T-helper 17 cell (primary cell): ENCODE measurements around the gene GPC5. TPM values are rescaled to one million over a fixed set of nuclear protein-coding genes. Genes with fewer than 3 reads are reported as not detected.
"Not testable (repeated sequence)": the region's sequence is repeated elsewhere in the genome, so short reads cannot be mapped to it uniquely, and the experiment has no call there.

Experiments
- ATAC-seq: fragments of 150-1000 bp; cut with Tn5 transposase; 2 replicates; pipeline ENCODE4 v1.10.0; 2021; ENCODE audit warnings: mild to moderate bottlenecking, moderate library complexity
- DNase-seq, 3 donors: peaks; one replicate each; pipeline versions ENCODE4 v3.0.0 to v3.0.0-alpha.2; 2020 to 2021
- H3K9me3 ChIP-seq: one replicate; pipeline ENCODE4 v1.7.0; 2013; ENCODE audit warnings: low read length, mild to moderate bottlenecking; ENCODE audit not compliant: control insufficient read depth, poor library complexity, severe bottlenecking
- H3K27ac Mint-ChIP-seq: one replicate; pipeline ENCODE4 v1.8.0; 2022; ENCODE audit warnings: mild to moderate bottlenecking, moderate library complexity, mixed read lengths
- H3K27me3 Mint-ChIP-seq: one replicate; pipeline ENCODE4 v1.8.0; 2022; ENCODE audit warnings: mixed read lengths
- H3K36me3 Mint-ChIP-seq: one replicate; pipeline ENCODE4 v1.8.0; 2022; ENCODE audit warnings: low read depth, mixed read lengths
- H3K4me1 Mint-ChIP-seq: one replicate; pipeline ENCODE4 v1.8.0; 2022; ENCODE audit warnings: mild to moderate bottlenecking, mixed read lengths
- H3K4me3 Mint-ChIP-seq: one replicate; pipeline ENCODE4 v1.8.0; 2022; ENCODE audit warnings: mild to moderate bottlenecking, moderate library complexity, mixed read lengths
- total RNA-seq, 4 donors: library from RNA in 2 of 4; stranded (reverse) in 2 of 4; gene quantifications; one replicate each; pipeline ENCODE4 v1.2.3 and lab custom pipeline; 2022 to 2026

The GPC5 gene
- total RNA-seq (1 to 10 TPM in 1 of 2 donors, not detected in 1; 1.1 TPM), total RNA-seq (lab: John Stamatoyannopoulos, UW) (0 to 0.23 reads per million in 2 donors)

DNA sequence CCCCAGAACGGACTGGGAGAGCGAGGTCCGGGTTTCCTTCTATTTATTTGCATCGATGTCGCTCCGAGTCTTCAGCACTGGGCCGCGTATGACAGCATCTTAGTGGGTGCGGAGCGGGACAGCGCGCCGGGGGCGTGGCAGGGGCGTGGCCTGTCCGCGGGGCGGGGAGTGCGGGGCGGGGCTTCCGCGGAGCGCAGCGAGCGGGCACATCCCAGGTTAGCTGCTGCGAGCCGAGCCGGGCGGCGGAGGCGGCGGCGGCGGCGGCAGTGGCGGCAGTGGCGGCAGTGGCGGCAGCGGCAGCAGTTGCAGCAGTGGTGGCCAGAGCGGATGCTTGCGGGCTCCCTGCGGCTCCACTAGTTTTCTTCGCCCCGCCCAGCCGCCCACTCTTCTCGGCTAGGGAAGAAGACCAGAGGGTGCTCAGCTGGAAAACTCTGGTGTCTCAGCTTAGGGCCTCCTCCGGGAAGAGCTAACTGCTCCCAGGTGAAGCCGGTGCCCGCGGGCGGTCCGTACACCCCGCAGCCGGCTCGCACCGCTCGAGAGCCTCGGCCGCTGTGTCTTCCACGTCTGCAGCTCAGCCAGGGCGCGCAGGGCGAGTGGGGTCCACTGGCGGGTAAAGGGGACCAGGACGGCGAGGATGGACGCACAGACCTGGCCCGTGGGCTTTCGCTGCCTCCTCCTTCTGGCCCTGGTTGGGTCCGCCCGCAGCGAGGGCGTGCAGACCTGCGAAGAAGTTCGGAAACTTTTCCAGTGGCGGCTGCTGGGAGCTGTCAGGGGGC, at the start of gene GPC5:
TSS of gene GPC5 (plus strand) at position 209 of the 776 bp plus-strand sequence.
- no peaks in the 10 kb centered on the region for H3K36me3 Mint-ChIP-seq
- peak within 1 kb of the TSS; percentile 84 for H3K4me3 Mint-ChIP-seq
- H3K27me3 Mint-ChIP-seq: peaks cover 43% of the 10 kb centered on the region
- peaks cover 11% of the 10 kb centered on the region for H3K4me1 Mint-ChIP-seq
- peak; percentile 100 for ATAC-seq
- DNase-seq: peak; percentile 73 to 78 (median 78)
- no peak within 1 kb of the TSS for H3K27ac Mint-ChIP-seq
- H3K9me3 ChIP-seq: no peaks in the 10 kb centered on the region

DNA sequence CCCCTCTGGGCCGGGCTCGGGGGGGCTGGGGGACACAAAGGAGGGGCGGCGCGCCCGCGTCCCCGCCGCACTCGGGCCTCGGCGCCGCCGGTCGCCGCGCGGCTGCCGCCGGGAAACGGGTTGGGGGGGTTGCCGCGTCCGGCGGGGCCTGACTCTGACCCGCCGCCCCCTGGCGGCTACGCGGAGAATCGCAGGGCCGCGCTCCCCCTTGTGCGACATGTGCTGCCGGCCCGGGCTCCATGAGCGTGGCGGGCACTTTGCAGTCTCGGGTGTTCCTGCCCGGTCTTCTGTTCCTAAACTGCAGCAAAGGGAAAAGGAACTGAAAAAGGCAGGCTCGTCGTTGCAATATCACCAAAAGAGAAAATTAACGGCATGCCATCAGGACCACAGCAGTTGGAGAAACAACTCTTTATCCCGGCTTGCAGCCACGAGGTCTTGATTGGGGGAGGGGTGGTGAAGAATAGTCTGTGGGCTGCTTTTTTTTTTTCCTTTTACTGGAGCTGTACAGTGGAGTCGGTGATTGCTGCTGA, 49.5 kb upstream of the GPC5 start:
- H3K9me3 ChIP-seq: no peaks in the 10 kb centered on the region
- Mint-ChIP-seq H3K27ac (peak overlapping the region; percentile 79), H3K4me3 (peak overlapping the region; percentile 91), H3K4me1 (peaks cover 8% of the 10 kb centered on the region), H3K36me3 (no peaks in the 10 kb centered on the region), H3K27me3 (no peaks in the 10 kb centered on the region)
- ATAC-seq (peak; percentile 72), DNase-seq (peak; percentile 84 to 95 (median 87))

DNA sequence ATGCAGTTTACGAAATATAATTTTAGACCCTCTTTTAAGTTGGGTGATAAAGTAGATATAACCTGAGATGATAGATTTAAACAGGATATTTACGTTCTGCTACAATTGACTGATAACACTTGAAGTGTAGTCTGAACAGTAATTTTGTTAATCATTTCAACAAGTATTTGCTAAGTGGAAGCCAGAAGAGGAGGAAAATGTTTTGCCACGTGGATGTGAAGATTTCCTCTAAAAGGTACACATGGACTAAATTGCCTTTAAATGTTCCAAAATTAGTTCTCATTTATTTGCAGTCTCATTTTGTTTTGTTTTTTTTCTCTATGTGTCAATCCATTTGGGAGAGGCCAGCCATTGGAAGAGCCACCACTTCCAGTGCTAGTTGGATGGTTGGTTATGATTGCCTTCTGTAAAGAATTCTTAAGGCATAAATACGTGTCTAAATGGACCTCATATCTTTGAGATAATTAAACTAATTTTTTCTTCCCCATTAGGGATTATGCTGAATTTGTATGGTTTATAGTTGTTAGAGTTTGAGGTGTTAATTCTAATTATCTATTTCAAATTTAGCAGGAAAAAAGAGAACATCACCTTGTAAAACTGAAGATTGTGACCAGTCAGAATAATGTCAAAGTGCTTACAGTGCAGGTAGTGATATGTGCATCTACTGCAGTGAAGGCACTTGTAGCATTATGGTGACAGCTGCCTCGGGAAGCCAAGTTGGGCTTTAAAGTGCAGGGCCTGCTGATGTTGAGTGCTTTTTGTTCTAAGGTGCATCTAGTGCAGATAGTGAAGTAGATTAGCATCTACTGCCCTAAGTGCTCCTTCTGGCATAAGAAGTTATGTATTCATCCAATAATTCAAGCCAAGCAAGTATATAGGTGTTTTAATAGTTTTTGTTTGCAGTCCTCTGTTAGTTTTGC, 48.2 kb upstream of the GPC5 start:
- peaks cover 10% of the 10 kb centered on the region for H3K4me1 Mint-ChIP-seq
- H3K4me3 Mint-ChIP-seq: peak overlapping the region; percentile 15
- no peaks in the 10 kb centered on the region for H3K9me3 ChIP-seq
- DNase-seq (no peak), ATAC-seq (no peak)
- H3K36me3 Mint-ChIP-seq: no peaks in the 10 kb centered on the region
- H3K27ac Mint-ChIP-seq: peak overlapping the region; percentile 79
- H3K27me3 Mint-ChIP-seq: no peaks in the 10 kb centered on the region

DNA sequence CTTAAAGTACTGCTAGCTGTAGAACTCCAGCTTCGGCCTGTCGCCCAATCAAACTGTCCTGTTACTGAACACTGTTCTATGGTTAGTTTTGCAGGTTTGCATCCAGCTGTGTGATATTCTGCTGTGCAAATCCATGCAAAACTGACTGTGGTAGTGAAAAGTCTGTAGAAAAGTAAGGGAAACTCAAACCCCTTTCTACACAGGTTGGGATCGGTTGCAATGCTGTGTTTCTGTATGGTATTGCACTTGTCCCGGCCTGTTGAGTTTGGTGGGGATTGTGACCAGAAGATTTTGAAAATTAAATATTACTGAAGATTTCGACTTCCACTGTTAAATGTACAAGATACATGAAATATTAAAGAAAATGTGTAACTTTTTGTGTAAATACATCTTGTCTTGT, 47.3 kb upstream of the GPC5 start:
- H3K4me3 Mint-ChIP-seq: no peak overlapping the region
- DNase-seq: no peak
- H3K27me3 Mint-ChIP-seq: no peaks in the 10 kb centered on the region
- ATAC-seq: no peak
- no peak overlapping the region for H3K27ac Mint-ChIP-seq
- peaks cover 10% of the 10 kb centered on the region for H3K4me1 Mint-ChIP-seq
- no peaks in the 10 kb centered on the region for H3K9me3 ChIP-seq
- no peaks in the 10 kb centered on the region for H3K36me3 Mint-ChIP-seq

DNA sequence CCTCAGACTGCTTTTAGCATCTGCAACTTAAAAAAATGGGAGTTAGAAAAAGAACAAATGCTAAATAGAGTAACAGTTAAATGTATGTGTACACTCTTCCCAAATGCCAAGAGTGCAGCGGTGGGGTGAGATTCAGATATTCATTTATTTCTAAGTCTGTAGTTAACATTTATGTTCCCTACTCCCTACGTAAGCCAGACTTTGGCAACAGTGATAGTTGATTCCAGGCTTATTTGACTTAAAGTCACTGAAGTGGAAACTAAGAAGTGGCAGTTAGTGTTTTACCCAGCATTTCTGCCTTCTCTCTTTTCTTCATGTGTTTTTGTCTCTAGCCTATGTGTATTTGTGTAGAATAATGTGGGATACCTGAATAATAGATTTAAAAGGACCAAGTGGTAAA, 46.4 kb upstream of the GPC5 start:
- ATAC-seq: no peak
- Mint-ChIP-seq H3K36me3 (peaks cover under 1% of the 10 kb centered on the region), H3K4me3 (no peak overlapping the region), H3K4me1 (peaks cover 14% of the 10 kb centered on the region), H3K27ac (no peak overlapping the region), H3K27me3 (no peaks in the 10 kb centered on the region)
- H3K9me3 ChIP-seq: no peaks in the 10 kb centered on the region
- no peak for DNase-seq

- Mint-ChIP-seq H3K27ac (peak overlapping the region; percentile 14), H3K4me1 (peaks cover 15% of the 10 kb centered on the region)
- H3K27me3 Mint-ChIP-seq, H3K4me3 Mint-ChIP-seq, ATAC-seq, H3K36me3 Mint-ChIP-seq, H3K9me3 ChIP-seq, DNase-seq: not testable (repeated sequence)
Measured at GRCh38 chr13:91352891-91353290, 45.5 kb upstream of the GPC5 start.

- H3K9me3 ChIP-seq: no peaks in the 10 kb centered on the region
- Mint-ChIP-seq H3K4me3 (no peak overlapping the region), H3K27ac (peak overlapping the region; percentile 14), H3K27me3 (no peaks in the 10 kb centered on the region), H3K36me3 (peaks cover 4% of the 10 kb centered on the region), H3K4me1 (peaks cover 18% of the 10 kb centered on the region)
- ATAC-seq (no peak), DNase-seq (no peak)
Measured at GRCh38 chr13:91353494-91353893, 44.9 kb upstream of the GPC5 start.

GRCh38 chr13:91355099-91355825, 43.2 kb upstream of the GPC5 start:
- DNase-seq (no peak), ATAC-seq (no peak)
- H3K9me3 ChIP-seq: no peaks in the 10 kb centered on the region
- no peak overlapping the region for H3K27ac Mint-ChIP-seq
- H3K4me1 Mint-ChIP-seq: peaks cover 15% of the 10 kb centered on the region
- H3K27me3 Mint-ChIP-seq: no peaks in the 10 kb centered on the region
- no peak overlapping the region for H3K4me3 Mint-ChIP-seq
- peaks cover 4% of the 10 kb centered on the region for H3K36me3 Mint-ChIP-seq

DNA sequence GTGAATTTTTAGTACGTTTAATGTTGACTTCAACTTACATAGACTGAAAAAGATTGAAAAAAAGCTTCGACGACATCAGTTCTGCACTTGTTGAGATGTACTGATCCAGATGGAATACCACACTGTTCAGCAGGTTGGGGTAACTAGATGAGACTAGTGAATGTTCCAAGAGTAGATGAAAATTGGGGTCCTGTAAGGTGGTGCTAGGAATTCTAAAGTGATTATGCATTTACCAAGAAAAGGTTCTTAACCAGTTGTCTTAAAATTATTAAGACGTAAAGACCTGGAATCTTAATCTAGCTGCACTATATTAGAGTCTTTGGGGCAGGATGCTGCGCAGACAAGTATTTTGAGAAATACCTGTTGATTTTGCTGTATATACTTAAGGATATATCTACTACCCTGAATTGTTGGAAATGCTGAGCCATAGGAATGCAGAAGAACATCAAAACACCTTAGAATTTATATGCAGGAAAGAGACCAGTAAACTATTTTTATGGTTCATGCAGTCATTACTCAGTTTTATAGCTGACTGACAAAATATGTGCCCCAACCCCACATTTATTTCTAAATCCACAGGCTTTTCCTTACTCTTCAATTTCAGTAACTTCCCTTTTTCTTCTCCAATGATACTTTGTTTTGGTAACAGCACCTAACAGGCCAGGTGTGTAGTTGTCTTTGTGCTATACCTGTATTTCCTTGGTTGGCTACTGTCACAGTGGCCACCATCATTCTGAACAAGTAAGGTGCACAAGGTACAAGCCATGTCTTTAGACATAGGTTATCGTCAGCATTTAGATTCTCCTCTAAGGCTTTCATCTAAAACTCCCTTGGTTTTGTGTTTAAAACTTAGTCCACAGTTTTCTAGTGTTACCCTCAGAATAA, 42.4 kb upstream of the GPC5 start:
- no peak overlapping the region for H3K27ac Mint-ChIP-seq
- no peak for ATAC-seq
- DNase-seq: no peak
- no peaks in the 10 kb centered on the region for H3K27me3 Mint-ChIP-seq
- peaks cover 4% of the 10 kb centered on the region for H3K36me3 Mint-ChIP-seq
- peaks cover 21% of the 10 kb centered on the region for H3K4me1 Mint-ChIP-seq
- H3K4me3 Mint-ChIP-seq: no peak overlapping the region
- no peaks in the 10 kb centered on the region for H3K9me3 ChIP-seq

- Mint-ChIP-seq H3K27me3 (no peaks in the 10 kb centered on the region), H3K27ac (peak overlapping the region; percentile 16), H3K36me3 (peaks cover 4% of the 10 kb centered on the region), H3K4me3 (no peak overlapping the region), H3K4me1 (peaks cover 21% of the 10 kb centered on the region)
- ATAC-seq (no peak), DNase-seq (no peak)
- no peaks in the 10 kb centered on the region for H3K9me3 ChIP-seq
Measured at GRCh38 chr13:91356919-91357612, 41.4 kb upstream of the GPC5 start.

GRCh38 chr13:91357613-91358386, 40.6 kb upstream of the GPC5 start:
- H3K9me3 ChIP-seq: no peaks in the 10 kb centered on the region
- H3K4me1 Mint-ChIP-seq: peaks cover 21% of the 10 kb centered on the region
- H3K27ac Mint-ChIP-seq: peak overlapping the region; percentile 16
- ATAC-seq: no peak
- H3K4me3 Mint-ChIP-seq: no peak overlapping the region
- H3K36me3 Mint-ChIP-seq: peaks cover 4% of the 10 kb centered on the region
- no peak for DNase-seq
- no peaks in the 10 kb centered on the region for H3K27me3 Mint-ChIP-seq
